Measurements from ENCODE around the gene PLEKHJ1.

The PLEKHJ1 gene

DNA sequence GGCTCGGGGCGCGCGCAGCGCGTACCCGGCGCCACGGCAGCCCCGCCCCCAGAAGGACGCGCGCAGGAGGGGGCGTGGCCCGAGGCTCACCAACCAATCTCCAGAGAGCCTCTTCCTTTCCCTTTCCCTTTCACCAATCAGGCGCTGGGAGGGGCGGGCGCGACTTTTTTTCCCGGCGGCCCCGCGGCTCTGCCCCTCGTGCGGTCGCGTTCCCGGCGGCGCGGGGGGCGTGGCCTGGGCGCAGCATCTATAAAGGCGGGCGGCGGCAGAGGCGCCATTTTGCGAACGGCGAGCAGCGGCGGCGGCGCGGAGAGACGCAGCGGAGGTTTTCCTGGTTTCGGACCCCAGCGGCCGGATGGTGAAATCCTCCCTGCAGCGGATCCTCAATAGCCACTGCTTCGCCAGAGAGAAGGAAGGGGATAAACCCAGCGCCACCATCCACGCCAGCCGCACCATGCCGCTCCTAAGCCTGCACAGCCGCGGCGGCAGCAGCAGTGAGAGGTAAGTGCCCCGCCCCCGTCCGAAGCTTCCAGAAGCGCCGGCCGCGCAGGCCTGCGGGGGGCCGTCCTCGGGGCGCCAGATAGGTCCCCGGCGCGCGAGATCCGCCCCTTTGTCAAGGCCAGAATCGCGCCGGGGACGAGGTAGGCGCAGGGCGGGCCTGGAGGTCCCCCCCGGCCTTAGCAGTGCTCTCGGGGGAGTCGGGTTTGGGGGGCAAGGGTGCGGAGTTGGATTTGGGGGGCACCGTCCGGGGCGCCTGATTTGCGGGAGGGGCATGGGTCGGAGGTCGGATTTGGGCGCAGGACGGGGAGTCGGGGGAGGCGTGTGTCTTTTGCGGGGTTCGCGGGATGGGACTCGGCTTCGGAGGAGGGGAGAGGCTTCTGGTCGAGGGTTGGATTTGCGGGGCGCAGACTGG, 33.4 kb upstream of the PLEKHJ1 start:
- peak; percentile 100 for DNase-seq (ENCODE audit: low spot score)

GRCh38 chr19:2268861-2269243, 32.7 kb upstream of the PLEKHJ1 start:
- no peak for DNase-seq (ENCODE audit: low spot score)

- no peak for DNase-seq (ENCODE audit: low spot score)
Observed at GRCh38 chr19:2268480-2268830, 32.3 kb upstream of the PLEKHJ1 start.

GRCh38 chr19:2266183-2266993, 30.3 kb upstream of the PLEKHJ1 start:
- DNase-seq (ENCODE audit: low spot score) = peak; percentile 88

DNA sequence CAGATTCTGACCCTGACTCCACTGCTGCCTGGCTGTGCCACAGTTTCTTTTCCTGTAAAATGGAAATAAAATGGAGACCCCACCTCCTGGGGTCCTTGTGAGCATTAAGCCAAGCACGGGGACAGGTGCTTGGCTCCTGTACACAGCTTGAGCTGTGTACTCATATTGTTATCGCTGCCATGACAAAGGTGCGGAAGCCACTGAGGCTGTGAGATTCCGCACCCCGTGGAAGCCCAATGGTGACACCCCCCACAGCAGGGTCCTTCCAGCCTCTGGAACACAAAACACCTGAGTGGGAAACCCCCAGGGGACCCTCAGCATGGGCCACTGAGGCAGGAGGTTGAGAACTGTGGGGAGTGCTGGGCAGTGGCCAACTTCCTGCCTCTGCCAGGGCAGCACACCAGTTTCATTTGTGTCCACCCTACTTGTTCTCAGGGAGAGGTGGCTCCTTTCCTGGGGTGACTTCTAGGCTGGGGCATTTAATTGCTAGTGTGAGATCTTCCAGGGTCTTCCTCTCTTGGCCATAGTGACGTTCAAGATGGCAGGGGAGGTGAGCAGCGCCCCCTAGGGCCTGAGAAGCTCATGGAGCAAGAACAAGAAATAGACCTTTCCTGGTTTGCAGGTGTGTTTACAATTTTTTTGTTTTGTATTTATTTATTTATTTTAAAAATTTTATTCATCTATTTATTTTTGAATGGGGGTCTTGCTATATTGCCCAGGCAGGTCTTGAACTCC, 25.5 kb upstream of the PLEKHJ1 start:
- no peak for DNase-seq (ENCODE audit: low spot score)

DNA sequence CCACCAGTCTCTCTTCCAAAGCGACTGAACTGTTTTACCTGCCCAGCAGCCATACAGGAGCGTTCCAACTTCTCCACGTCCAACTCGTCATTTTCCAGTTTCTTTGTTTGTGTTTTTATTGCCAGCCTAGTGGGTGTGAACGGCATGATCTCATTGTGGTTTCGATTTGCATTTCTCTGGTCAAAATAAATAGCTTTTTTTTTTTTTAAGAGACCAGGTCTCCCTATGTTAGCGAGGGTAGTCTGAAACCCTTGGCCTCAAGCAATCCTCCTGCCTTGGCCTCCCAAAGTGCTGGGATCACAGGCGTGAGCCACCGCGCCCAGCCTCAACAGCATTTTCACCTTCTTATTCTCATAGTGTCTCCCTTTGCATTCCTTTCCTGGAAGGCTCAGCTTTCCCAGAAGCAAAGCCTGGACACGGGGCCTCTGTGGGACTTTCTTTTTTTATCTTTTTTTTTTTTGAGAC, 24.2 kb upstream of the PLEKHJ1 start:
- no peak for DNase-seq (ENCODE audit: low spot score)

GRCh38 chr19:2259336-2259735, 23.2 kb upstream of the PLEKHJ1 start:
- no peak for DNase-seq (ENCODE audit: low spot score)

DNA sequence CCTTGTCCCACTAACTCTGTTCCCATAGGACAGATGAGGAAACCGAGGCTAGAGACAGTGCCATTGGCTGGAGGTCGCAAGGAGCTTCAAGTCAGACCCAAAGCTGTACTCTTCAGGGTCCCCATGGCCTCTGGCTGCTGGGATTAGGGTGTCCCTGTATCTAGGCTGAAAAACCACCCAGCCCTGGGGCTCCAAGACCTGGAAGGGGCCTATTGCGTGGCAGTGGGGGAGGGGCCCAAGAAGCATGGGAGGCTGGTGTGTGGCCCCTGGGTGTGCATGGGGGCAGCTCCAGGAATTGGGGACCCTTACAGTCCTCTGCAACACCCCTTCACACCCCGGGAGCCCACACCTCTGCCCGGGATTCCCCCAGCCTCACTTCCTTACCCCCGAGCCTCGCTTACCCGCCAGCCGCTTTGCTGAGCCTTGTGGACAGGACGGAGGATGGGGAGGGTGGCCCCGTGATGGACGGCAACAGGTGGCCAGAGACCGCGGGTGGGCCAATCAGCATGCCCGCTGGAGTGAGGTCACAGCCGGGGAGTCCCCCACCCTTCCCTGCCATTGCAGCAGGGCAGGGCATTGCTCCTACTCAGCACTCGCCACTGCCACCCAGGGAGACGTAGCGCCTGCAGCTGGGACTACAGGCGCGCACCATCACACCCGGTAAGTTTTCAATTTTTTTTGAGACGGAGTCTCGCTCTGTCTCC, 20.0 kb upstream of the PLEKHJ1 start, which contains the start of gene JSRP1:
TSS of gene JSRP1 (minus strand) at position 436 of the 704 bp plus-strand sequence. CDS start 1,103 bp downstream, outside the sequence.
- no peak for DNase-seq (ENCODE audit: low spot score)

DNA sequence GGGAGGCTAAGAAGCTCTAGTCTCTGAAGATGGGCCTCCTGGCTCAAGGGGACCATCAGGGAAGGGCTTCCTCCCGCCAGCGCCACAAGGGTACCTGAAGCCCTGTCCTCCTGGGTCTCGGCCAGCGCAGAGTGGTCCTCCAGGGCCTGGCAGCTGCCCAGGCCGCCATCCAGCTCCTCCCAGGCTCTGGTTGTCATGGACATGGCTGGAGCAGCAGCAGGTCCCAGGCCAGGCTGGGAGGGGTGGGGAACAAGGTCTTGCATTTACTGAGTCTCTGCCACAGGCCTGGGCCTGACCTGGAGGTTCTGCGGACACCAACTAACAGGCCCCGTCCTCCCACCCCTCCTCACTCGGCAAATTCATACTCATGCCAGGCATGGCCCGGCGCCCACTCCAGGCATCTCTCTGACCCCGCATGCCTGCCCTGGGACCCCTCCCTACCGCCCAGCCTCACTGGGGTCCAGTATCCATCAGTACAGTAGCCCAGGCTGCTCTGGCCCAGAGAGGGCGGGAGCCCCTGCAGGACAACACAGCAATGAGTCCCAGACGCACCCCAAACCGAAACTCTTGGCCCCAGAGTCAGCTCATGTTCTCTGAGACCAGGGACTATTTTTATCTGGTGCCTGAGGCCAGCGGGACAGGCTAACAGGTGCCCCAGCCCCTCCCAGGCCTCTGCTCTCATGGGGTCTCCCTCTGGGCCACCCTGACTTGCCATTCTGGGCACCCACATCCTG, 19.1 kb upstream of the PLEKHJ1 start:
- DNase-seq (ENCODE audit: low spot score) = no peak

GRCh38 chr19:2254064-2254872, 18.1 kb upstream of the PLEKHJ1 start:
- DNase-seq (ENCODE audit: low spot score) = no peak

DNA sequence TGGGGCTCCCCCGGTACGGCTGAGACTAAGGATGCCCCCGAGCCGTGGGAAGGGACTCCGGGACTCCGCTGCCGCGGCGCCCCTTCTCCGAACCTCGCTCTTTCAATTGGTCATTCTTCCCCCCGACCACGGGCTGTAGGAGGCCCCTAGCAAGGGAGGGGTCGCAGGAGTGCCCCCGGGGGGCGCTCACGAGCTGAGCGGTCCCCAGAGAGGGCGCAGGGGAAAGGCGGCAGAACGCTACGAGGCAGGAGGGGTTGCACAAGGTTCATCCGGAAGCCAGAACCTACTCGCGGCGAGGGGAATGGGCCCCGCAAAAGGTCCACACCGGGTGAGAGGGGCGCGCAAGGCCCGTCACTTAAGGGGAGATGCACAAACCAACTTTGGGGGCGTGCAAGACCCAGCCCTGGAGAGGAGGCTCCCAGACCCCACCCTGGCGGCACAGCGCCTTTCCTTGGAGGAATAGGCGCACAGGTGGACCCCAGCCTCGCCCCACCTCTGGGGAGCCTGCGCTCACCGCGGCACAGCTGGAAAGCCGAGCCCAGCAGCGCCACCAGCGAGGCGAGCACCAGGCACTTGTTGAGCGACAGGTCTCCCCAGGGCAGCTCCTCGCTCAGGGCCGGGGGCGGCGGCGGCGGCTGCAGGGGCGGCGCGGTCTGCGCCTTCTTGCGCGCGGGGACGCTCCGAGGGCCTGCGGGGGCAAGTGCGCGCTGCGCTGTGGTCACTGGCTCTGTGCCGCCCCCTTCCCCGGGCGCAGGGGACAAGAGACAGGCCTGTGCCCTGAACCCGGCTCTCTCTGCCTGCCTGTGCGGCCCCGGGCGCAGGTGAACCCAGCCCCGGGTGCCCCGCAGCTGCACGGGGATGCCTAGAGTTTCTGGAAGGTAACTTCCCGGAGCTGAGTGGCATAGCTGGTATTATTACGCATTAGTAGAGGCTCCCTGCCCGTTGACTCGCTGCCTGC, 17.3 kb upstream of the PLEKHJ1 start:
- DNase-seq (ENCODE audit: low spot score) = no peak

GRCh38 chr19:2252797-2253105, 16.6 kb upstream of the PLEKHJ1 start:
- DNase-seq (ENCODE audit: low spot score) = no peak

DNA sequence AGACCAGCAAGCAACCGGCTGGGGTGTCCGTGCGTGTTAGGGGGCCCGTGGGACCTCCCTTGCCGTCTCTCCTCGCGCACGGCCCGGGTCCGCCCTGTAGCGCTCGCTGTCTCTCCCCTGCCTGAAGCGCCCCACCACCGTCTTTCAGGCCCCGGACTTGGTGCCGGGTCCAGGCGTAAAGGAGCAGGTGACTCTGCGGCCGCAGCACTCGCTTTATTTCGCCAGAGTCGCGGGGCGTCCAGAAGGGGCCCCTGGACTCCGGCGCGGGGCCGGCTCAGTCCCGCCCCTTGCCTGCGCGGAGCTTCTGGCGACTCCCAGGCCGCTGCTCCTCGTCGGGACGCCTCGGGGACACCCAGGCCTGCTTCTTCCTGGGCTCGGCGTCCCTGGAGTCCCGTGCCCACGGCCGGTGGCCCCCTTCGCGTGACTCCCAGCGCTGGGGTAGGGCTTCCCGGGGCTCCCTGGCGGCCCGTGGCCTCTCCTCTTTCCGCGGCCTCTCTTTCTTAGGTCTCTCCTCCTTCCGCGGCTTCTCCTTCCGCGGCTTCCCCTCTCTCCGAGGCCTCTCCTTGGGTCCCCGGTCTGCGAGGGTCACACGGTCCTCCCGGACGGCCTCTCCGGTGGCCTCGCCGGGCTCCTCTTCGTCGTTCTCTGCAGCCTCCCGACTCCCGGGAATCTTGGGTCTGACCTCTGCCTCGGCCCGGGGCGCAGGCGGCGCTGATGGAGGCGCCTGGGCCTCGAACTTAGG, 16.1 kb upstream of the PLEKHJ1 start:
- no peak for DNase-seq (ENCODE audit: low spot score)

DNA sequence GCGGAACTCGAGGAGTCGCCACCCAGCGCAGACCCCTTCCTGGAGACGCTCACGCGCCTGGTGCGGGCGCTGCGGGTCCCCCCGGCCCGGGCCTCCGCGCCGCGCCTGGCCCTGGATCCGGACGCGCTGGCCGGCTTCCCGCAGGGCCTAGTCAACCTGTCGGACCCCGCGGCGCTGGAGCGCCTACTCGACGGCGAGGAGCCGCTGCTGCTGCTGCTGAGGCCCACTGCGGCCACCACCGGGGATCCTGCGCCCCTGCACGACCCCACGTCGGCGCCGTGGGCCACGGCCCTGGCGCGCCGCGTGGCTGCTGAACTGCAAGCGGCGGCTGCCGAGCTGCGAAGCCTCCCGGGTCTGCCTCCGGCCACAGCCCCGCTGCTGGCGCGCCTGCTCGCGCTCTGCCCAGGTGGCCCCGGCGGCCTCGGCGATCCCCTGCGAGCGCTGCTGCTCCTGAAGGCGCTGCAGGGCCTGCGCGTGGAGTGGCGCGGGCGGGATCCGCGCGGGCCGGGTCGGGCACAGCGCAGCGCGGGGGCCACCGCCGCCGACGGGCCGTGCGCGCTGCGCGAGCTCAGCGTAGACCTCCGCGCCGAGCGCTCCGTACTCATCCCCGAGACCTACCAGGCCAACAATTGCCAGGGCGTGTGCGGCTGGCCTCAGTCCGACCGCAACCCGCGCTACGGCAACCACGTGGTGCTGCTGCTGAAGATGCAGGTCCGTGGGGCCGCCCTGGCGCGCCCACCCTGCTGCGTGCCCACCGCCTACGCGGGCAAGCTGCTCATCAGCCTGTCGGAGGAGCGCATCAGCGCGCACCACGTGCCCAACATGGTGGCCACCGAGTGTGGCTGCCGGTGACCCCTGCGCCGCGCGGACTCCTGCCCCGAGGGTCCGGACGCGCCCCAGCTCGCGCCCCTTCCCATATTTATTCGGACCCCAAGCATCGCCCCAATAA, 15.3 kb upstream of the PLEKHJ1 start:
- DNase-seq (ENCODE audit: low spot score) = no peak

GRCh38 chr19:2250766-2251105, 14.6 kb upstream of the PLEKHJ1 start:
- DNase-seq (ENCODE audit: low spot score) = no peak

DNA sequence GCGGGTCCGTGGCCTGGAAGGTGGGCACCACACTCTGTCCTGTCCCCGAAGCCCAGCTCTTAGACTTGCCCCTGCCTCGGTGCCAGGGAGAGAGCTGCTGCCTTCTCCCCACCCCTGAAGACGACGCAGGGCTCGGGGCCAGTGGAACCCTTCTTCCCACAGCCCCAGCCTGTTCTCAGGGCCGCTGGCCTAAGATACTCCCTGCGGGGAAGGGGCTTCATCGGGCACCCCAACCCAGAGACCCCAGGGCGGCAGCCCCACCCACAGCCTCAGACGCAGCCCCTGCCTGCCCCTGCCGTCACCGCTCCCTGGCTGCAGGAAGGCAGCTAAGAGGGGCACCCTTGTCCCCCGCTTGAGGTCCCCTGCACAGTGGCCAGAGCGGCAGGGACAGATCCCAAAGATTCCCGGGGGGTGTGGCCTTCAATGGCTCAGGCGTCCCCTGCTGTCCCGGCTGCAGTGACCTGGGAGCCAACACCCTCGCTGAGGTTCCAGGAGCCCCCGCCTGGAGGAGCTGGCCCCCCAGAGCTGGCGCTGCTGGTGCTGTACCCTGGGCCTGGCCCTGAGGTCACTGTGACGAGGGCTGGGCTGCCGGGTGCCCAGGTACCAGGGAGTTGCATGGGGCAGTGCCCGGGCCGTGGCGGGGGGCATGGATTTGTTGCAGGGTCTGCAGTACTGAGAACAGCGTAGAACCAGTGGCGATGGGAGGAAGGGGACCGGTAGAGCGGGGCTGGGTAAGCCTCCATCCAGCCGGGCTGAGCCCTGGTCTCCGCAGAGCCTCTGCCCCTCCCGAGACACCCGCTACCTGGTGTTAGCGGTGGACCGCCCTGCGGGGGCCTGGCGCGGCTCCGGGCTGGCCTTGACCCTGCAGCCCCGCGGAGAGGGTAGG, 14.0 kb upstream of the PLEKHJ1 start:
- no peak for DNase-seq (ENCODE audit: low spot score)
